CD4-positive, alpha-beta T cell treated with Interleukin-6 for 4 hours (primary cell): Measurements from ENCODE around the gene STX1B.
A peak's percentile ranks its signal among the peaks of the same experiment; 100 is the strongest.
"Not testable (repeated sequence)": the region's sequence is repeated elsewhere in the genome, so short reads cannot be mapped to it uniquely, and the experiment has no call there.

Experiments
- DNase-seq: peaks from one replicate; pipeline ENCODE4 v3.0.0-alpha.2; 2020; ENCODE audit warnings: mixed read lengths

STX1B gene

DNA sequence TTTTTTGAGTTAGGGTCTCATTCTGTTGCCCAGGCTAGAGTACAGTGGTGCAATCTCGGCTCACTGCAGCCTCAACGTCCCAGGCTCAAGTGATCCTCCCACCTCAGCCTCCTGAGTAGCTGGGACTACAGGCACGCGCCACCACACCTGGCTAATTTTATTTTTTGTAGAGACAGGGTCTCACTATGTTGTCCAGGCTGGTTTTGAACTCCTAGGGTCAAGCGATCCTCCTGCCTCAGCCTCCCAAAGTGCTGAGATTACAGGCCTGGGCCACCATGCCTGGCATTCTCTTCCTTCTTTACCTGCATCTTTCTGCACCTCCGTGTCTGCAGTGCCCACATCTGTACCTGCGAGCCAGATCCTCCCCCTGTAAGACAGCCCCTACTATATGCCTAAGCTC is 1.4 kb upstream of the STX1B start:
- not testable (repeated sequence) for DNase-seq

GRCh38 chr16:31009894-31010584 is 399 bp downstream of the STX1B start:
- DNase-seq: peak; percentile 19

GRCh38 chr16:31009120-31009519 is 1.3 kb downstream of the STX1B start:
- no peak for DNase-seq

- no peak for DNase-seq
These were observed 1.9 kb downstream of the STX1B start for GRCh38 chr16:31008551-31008950.

DNA sequence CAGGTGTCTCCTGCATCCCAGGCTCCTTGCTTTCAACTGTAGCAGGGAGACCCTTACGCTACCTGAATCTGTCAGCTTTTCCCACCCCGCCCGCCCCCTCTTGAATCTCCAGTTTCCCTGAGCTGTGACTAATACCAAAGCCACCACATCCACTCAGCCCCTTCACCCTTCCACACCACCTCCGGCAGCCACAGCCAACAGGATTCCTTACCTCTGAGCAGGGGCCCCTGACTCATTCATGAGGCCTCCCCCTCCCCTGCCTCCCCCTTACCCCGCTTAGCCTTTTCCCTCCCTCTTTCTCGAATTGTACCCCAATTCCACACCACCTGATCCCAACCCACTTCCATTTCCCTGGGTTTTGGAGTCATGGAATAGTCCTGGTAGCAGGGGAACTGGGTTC is 2.3 kb downstream of the STX1B start:
- DNase-seq: no peak

DNA sequence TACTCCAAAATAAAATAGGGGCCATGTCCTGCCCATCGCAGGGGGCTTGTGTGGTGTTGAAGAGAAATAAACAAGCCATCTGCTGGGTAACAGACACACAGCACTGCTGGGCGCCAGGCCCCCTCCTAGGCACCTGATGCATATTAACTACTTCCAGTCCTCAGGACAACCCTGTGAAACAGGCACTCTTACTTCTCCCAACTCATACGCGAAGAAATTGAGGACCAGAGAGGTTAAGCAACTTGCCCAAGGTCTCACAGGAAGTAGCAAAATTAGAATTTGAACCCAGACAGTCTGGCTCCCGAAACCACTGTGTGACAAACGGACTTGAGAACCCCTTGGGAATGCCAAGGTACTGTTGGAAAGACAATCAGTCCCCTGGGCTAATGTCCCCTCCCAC is 2.8 kb downstream of the STX1B start:
- DNase-seq: no peak

DNA sequence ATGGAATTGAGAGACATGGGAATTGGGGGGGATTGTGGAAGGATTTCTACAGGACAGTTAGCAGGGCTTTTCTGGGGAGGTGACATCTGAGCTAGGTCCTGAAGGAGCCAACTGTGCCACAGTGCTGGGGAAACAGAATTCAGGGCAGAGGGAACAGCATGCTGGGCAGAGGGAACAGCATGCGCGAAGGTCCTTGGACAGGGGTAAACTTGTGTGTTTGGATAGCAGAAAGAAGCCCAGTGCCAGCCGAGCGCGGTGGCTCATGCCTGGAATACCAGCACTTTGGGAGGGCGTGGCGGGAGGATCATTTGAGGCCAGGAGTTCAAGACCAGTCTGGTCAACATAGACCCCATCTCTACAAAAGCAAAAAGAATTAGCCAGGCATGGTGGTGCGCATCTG is 3.8 kb downstream of the STX1B start:
- DNase-seq: no peak

- no peak for DNase-seq
These were observed 4.4 kb downstream of the STX1B start for GRCh38 chr16:31006086-31006385.

DNA sequence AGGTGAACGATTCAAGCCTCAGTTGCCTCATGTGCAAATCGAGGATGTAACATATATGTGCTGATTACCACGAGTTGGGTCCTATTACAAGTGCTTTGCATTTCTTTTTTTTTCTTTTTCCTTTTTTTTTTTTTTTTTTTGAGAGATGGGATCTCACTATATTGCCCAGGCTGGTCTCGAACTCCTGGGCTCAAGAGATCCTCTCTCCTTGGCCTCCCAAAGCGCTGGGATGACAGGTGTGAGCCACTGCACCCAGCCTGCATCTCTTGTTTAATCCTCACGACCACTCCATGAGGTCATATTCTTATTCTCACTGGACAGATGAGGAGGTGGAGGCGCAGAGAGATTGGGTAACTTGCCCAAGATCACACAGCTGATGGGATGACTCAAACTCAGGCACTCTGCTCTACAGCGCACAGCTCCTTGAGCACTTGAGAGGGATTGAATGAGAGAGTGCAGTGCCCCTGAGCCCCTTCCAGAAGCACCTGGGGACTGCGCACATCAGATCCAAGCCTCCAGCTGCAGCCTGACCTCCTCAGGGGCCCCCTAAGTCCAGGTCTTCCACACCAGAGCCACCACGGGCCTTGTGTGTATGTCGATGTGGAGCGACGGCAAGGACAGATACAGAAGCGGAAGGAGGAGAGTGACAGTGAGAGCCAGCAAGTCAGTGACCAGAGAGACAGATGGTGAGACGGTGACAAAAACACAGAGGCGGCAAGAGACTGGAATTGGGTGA is 4.9 kb downstream of the STX1B start:
- no peak for DNase-seq

GRCh38 chr16:31004658-31005057 is 5.8 kb downstream of the STX1B start:
- no peak for DNase-seq

- DNase-seq: no peak
These were observed 6.7 kb downstream of the STX1B start for GRCh38 chr16:31003744-31004143.

DNA sequence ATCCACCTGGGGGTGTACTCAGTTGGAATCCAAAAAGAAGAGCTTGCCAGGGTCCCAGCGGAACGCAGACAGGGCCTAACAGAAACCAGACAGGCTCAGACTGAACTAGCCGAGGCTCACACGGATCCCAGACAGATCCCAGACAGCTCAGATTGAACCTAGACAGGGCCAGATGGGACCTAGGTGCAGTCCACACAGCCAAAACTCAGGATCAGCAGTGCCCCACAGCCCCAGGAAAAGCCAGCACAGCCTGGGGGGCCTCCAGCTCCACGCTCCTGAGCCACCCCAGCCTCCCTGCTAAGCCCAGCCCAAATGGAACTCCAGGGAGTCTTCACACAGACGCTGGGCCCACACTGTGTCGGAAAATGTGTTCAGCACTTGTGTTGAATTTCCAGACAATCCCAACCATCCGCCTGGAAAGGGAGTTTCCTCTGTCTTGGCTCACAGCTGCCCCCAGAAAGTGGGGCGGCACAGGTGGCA is 7.5 kb downstream of the STX1B start:
- DNase-seq: no peak

GRCh38 chr16:31002250-31002700 is 8.2 kb downstream of the STX1B start:
- DNase-seq: no peak

- no peak for DNase-seq
These were observed 8.8 kb downstream of the STX1B start for GRCh38 chr16:31001507-31002249.

GRCh38 chr16:31000671-31001382 is 9.6 kb downstream of the STX1B start:
- DNase-seq: no peak

DNA sequence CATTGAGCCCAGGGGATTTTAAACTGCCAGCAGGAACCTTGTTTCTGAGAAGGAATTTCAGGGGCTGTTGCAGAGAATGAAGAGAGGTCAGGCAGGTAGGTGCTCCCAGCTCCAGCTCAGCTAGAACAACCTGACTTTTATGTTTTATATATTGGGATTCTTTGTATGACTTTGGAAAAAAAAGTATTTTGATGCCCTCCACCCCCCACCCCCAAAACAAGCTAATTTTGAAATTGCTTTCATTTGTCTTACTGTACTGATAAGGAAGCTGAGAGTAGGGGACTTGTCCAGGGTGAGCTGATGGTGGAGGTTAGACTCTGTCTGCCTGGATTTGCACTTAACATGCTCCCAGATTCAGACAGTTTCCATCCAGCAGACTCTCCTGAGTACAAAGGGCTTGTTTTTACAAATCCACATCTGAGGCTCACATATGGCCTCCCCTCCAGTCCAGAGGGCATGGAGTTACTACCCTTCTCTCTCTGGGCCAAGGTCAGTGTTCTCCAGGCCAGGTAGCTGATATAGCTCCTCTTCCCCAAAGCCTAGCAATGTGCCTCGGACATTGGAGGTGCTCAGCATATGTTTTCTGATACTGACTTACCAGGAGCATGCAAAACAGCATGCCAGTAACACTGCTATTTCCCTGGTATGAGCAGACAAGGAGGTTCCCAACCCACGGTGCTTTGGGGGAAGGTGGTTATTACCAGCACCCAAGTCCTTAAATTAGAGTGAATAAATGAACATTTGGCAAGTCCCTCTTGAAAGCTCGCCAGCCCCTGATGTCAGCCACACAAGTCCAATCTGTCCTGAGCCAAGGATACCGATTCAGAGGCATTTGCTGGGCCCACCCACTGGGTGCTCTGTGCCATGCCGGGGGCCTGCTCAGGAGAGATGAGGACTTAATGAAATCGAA is 11.3 kb downstream of the STX1B start:
- DNase-seq: no peak

DNA sequence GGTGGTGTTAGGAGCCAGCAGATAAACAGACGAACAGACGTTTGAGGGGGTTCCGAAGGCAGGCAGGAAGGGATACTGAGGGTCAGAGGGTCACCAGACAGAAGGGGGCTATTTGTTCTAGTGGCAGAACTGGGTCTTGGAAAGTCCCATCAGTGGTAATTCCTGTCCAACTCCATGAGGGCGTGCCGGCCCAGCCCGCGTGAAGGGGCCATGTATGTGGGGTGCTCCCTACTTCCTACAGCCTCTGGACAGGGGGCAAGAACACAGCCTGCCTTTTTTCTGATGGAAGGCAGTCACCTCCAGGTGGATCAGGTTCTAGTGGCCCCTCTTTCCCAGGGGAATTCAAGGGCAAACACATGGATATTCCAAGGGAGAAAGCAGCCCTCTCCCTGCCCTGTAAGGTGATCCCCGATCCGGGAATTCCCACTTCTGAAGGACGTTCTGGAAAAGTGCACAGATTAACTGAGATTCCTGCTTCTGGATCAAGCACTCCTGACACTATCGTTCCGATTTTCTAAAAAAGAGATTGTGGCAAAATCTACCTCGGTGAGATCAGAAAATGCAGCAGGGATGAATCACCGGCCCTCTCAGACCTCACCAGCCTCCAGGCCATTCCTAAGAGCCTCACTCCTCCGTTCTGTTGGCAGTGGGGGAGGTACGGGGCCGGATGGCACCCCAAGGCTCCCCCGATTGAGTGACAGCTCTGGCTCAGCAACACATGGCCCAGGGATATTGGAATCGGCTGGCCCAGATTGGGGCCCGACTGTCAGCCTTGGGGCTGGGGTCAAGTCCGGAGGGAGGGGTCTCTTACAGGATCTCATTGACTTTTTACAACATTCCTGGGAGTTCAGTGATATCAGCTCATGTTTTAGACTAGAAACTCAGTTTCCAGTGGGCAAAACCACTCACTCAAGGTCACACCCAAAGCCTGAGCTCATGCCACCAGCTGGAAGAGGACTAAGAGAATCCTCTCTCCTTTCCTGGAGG is 12.4 kb downstream of the STX1B start:
- DNase-seq: no peak

DNA sequence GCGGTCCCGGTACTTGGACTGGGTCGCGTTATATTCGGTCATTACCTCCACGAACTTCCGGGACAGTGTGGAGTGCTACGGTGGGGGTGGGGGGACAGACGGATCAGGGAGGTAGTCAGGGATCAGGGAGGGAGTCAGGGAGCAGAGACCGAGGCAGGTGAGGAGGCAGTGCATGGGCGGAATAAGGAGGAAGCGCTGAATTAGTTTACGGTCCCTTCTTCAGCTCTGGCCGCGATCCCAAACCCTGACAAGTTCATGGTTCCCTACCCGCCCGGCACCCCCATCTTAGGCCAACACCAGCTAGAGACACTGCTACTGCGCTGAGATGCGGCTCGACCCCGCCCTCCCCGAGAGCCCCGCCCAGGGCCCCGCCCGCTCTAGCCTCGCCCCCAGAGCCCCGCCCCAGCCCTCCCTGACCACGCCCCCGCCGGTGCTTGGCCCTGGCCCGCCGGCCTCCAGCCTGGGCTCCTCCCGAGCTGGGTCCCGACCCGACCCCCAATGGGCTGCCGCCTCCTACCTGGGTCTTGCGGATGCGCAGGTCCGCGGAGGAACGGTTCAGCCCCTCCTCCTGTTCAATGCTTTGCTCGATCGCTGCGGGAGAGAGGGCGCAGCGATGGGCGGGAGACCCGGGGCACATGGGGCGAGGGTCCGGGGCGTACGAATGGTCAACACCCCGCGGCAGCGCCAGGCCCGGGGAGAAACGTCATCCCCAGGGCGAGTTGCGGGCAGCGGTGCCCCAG is 13.3 kb downstream of the STX1B start:
- peak; percentile 87 for DNase-seq

DNA sequence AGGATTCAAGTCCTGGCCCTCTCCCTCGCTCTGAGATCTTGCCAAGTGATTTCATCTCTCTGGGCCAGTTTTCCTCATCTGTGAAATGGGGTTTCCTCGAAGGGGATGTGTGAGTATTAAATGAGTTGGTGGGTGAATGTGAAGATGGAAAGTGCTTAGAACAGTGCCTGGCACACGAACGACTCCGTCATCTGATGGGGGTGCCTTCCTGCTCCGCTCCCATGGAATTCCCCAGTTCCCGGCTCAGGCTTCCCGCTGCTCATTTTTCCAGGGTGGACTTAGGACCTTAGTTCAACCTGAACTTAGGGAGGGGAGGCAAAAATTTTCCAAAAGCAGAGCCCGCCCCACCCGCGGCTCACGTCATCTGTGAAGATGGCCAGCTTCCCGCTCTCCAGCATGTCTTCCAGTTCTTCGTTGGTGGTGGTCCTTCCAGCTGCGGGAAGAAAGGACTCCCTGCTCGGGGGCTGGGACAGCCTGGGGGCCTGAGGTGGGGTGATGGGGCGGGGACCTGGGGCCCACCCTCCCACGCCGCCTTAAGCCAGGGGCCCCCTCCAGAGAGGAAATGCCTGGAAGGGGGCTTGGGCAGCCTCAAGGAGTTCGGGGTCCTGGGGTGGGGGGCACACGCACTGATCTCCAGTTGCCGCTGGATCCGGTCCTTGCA is 14.0 kb downstream of the STX1B start:
- no peak for DNase-seq

GRCh38 chr16:30995927-30996323 is 14.5 kb downstream of the STX1B start:
- DNase-seq: no peak
